Prostate gland (tissue), 2 donors: ENCODE data around the gene RIT1.

Source experiments
- CTCF ChIP-seq, 4 experiments: fragments of 200-600 bp in 2 of 4; fragments of 450-650 bp in 2 of 4; sonication (generic) in 2 of 4; IDR thresholded peaks; 1 replicate in 3 of 4; 2 replicates in 1 of 4; pipeline ENCODE4 v1.5.1; 2016 to 2019; ENCODE audit warnings: antibody characterized with exemption in 4 of 4, mild to moderate bottlenecking in 2 of 4, moderate library complexity in 2 of 4
- POLR2A ChIP-seq: fragments of 450-650 bp; IDR thresholded peaks from one replicate; pipeline ENCODE4 v1.6.1; 2016; ENCODE audit warnings: antibody characterized with exemption, mild to moderate bottlenecking
- POLR2AphosphoS5 ChIP-seq: sonication (generic); formaldehyde crosslinking; IDR thresholded peaks from one replicate; pipeline ENCODE4 v1.6.1; 2017; ENCODE audit warnings: antibody characterized with exemption

DNA sequence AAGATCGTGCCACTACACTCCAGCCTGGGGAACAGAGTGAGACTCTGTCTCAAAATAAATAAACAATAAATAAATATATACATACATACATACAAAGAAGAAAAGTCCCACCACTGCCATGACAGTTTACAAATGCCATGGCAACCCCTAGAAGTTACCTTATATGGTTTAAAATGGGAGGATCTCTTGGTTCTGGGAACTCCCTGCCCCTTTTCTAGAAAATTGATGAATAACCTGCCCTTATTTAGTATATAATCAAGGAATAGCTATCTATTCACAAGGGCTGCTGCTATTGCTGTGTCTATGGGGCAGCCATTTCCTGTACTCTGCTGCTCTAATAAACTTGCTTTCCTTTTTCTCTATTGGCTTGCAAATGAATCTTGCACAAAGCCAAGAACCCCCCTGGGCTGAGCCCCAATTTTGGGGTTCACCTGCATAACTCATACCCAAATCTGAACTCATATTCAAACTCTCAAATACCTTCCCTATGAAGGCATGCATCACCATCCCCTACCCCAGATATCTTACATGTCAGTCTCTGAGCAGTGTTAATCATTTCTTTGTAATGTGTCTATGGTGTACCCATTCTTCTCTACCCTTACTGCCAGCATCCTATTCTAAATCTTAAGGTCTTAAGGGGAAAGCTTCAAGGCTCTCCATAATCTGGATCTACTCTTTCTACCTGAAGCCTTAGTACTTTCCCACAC is 63.2 kb downstream of the RIT1 start:
- no peak for TF ChIP-seq POLR2AphosphoS5
- no peak for TF ChIP-seq POLR2A
- no peak for TF ChIP-seq CTCF (IDR thresholded peaks at IDR 0.05)
